ENCODE results near the gene RSAD2. TPM values are rescaled to one million over a fixed set of nuclear protein-coding genes. Genes with fewer than 3 reads are reported as not detected.

RSAD2 gene
- polyA plus RNA-seq, 1 donor (not counting 4 experiments of a cell fraction or from before 2014, with no cell fraction given) = 1.7 TPM

- DNase-seq (ENCODE audit: low read depth, low spot score) (no peak), FAIRE-seq (no peak)
- H3K4me1 ChIP-seq (ENCODE audit: control insufficient read depth, extremely low read depth, insufficient read depth, low read length) = no peaks in the 10 kb centered on the region
- H3K9me1 ChIP-seq (ENCODE audit: control insufficient read depth, extremely low read depth, insufficient read depth, low read length) = no peaks in the 10 kb centered on the region
- H3K9ac ChIP-seq (ENCODE audit: control insufficient read depth, extremely low read depth, insufficient read depth, low read length) = no peak overlapping the region
- H3K4me3 ChIP-seq (ENCODE audit: control insufficient read depth in 2 of 3, extremely low read depth in 1 of 3, insufficient read depth in 2 of 3, low read depth in 1 of 3, low read length in 3 of 3) = no peak overlapping the region
- no peaks in the 10 kb centered on the region for H3K36me3 ChIP-seq (ENCODE audit: control insufficient read depth in 2 of 2, extremely low read depth in 1 of 2, insufficient read depth in 2 of 2, low read length in 2 of 2)
- H3K27me3 ChIP-seq (ENCODE audit: control insufficient read depth, extremely low read depth, insufficient read depth, low read length) = peaks cover under 1% of the 10 kb centered on the region
- no peak overlapping the region for H3K27ac ChIP-seq (ENCODE audit: control insufficient read depth, insufficient read depth, low read length)
- H4K20me1 ChIP-seq (ENCODE audit: control insufficient read depth, extremely low read depth, insufficient read depth, low read length) = no peaks in the 10 kb centered on the region
- H3K9me3 ChIP-seq (ENCODE audit: control insufficient read depth, low read depth, low read length) = no peaks in the 10 kb centered on the region
- dilution Hi-C loops (cut with MboI; ENCODE audit: extremely low pct_ligation_motif_present, low sequenced_read_pairs) = no loop called here
- no peak overlapping the region for H3K4me2 ChIP-seq (ENCODE audit: control insufficient read depth, extremely low read depth, insufficient read depth, low read depth, low read length)
- no peak overlapping the region for H2AFZ ChIP-seq (ENCODE audit: control insufficient read depth, low read length)
- no peaks in the 10 kb centered on the region for H3K79me2 ChIP-seq (ENCODE audit: control insufficient read depth, insufficient read depth, low read length)
- TF ChIP-seq CTCF (optimal IDR thresholded peaks at IDR 0.05 in 1 of 3, IDR thresholded peaks at IDR 0.05 in 1 of 3, conservative IDR thresholded peaks at IDR 0.05 in 1 of 3; ENCODE audit: extremely low read depth in 1 of 3, insufficient read depth in 2 of 3, low read length in 3 of 3) (no peak), EZH2 (IDR thresholded peaks at IDR 0.05; ENCODE audit: low read length) (no peak)
Observed at GRCh38 chr2:6872394-6872793, 5.2 kb upstream of the RSAD2 start.

- no peaks in the 10 kb centered on the region for H3K9me3 ChIP-seq (ENCODE audit: control insufficient read depth, low read depth, low read length)
- dilution Hi-C loops (cut with MboI; ENCODE audit: extremely low pct_ligation_motif_present, low sequenced_read_pairs) = no loop called here
Observed at GRCh38 chr2:6874032-6874431, 3.5 kb upstream of the RSAD2 start.

More at GRCh38 chr2:6874032-6874431, 3.5 kb upstream of the RSAD2 start:
- H4K20me1 ChIP-seq (ENCODE audit: control insufficient read depth, extremely low read depth, insufficient read depth, low read length) = no peaks in the 10 kb centered on the region
- FAIRE-seq (no peak), DNase-seq (ENCODE audit: low read depth, low spot score) (no peak)
- no peak overlapping the region for H3K9ac ChIP-seq (ENCODE audit: control insufficient read depth, extremely low read depth, insufficient read depth, low read length)
- H3K36me3 ChIP-seq (ENCODE audit: control insufficient read depth in 2 of 2, extremely low read depth in 1 of 2, insufficient read depth in 2 of 2, low read length in 2 of 2) = no peaks in the 10 kb centered on the region
- H3K27ac ChIP-seq (ENCODE audit: control insufficient read depth, insufficient read depth, low read length) = no peak overlapping the region
- no peak overlapping the region for H3K4me3 ChIP-seq (ENCODE audit: control insufficient read depth in 2 of 3, extremely low read depth in 1 of 3, insufficient read depth in 2 of 3, low read depth in 1 of 3, low read length in 3 of 3)
- no peaks in the 10 kb centered on the region for H3K4me1 ChIP-seq (ENCODE audit: control insufficient read depth, extremely low read depth, insufficient read depth, low read length)
- TF ChIP-seq CTCF (optimal IDR thresholded peaks at IDR 0.05 in 1 of 3, IDR thresholded peaks at IDR 0.05 in 1 of 3, conservative IDR thresholded peaks at IDR 0.05 in 1 of 3; ENCODE audit: extremely low read depth in 1 of 3, insufficient read depth in 2 of 3, low read length in 3 of 3) (no peak), EZH2 (IDR thresholded peaks at IDR 0.05; ENCODE audit: low read length) (no peak)
- H2AFZ ChIP-seq (ENCODE audit: control insufficient read depth, low read length) = no peak overlapping the region
- no peak overlapping the region for H3K4me2 ChIP-seq (ENCODE audit: control insufficient read depth, extremely low read depth, insufficient read depth, low read depth, low read length)
- no peaks in the 10 kb centered on the region for H3K9me1 ChIP-seq (ENCODE audit: control insufficient read depth, extremely low read depth, insufficient read depth, low read length)
- H3K79me2 ChIP-seq (ENCODE audit: control insufficient read depth, insufficient read depth, low read length) = no peaks in the 10 kb centered on the region
- no peaks in the 10 kb centered on the region for H3K27me3 ChIP-seq (ENCODE audit: control insufficient read depth, extremely low read depth, insufficient read depth, low read length)

Measured in keratinocyte (primary cell).